Upper lobe of left lung (tissue), 4 donors: ENCODE measurements around the gene CLIP1.

Source experiments
- EP300 ChIP-seq, 4 donors: sonication (generic); formaldehyde crosslinking; IDR thresholded peaks; one replicate each; pipeline ENCODE4 v1.5.1; 2017; ENCODE audit warnings: antibody characterized with exemption in 4 of 4, control low read depth in 2 of 4
- POLR2A ChIP-seq, 4 donors: fragments of 450-650 bp; IDR thresholded peaks; one replicate each; pipeline ENCODE4 v1.5.1; 2016 to 2017; ENCODE audit warnings: antibody characterized with exemption in 4 of 4, mild to moderate bottlenecking in 2 of 4
- POLR2AphosphoS5 ChIP-seq, 2 donors: sonication (generic); formaldehyde crosslinking; IDR thresholded peaks; one replicate each; pipeline ENCODE4 v1.5.1; 2017; ENCODE audit warnings: antibody characterized with exemption in 2 of 2
- TF ChIP-seq, protein P1 (sequence below), 6 experiments: fragments of 450-650 bp in 4 of 6; fragments of 200-600 bp in 2 of 6; sonication (generic) in 2 of 6; IDR thresholded peaks; one replicate each; pipeline ENCODE4 v1.5.1; 2016 to 2019; ENCODE audit warnings: antibody characterized with exemption in 6 of 6

- TF ChIP-seq, protein P1, sequence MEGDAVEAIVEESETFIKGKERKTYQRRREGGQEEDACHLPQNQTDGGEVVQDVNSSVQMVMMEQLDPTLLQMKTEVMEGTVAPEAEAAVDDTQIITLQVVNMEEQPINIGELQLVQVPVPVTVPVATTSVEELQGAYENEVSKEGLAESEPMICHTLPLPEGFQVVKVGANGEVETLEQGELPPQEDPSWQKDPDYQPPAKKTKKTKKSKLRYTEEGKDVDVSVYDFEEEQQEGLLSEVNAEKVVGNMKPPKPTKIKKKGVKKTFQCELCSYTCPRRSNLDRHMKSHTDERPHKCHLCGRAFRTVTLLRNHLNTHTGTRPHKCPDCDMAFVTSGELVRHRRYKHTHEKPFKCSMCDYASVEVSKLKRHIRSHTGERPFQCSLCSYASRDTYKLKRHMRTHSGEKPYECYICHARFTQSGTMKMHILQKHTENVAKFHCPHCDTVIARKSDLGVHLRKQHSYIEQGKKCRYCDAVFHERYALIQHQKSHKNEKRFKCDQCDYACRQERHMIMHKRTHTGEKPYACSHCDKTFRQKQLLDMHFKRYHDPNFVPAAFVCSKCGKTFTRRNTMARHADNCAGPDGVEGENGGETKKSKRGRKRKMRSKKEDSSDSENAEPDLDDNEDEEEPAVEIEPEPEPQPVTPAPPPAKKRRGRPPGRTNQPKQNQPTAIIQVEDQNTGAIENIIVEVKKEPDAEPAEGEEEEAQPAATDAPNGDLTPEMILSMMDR (IDR thresholded peaks at IDR 0.05), result no peak
- TF ChIP-seq POLR2AphosphoS5 (IDR thresholded peaks at IDR 0.05), result no peak
- TF ChIP-seq POLR2A (IDR thresholded peaks at IDR 0.05), result no peak
- TF ChIP-seq EP300 (IDR thresholded peaks at IDR 0.05), result no peak
Observed at GRCh38 chr12:122232691-122233090, 189.8 kb downstream of the CLIP1 start.
